HEK293 (cell line): ENCODE measurements around the gene NTRK3.

Experiments used
- CTCF ChIA-PET: fragments of 350-600 bp; formaldehyde crosslinking; extraction: SDS; loops from one replicate; lab custom pipeline; 2021; ENCODE audit warnings: antibody characterized with exemption; lab: Yijun Ruan, JAX
- POLR2A ChIA-PET: fragments of 300-600 bp; formaldehyde crosslinking; extraction: SDS; loops from one replicate; lab custom pipeline; 2020; ENCODE audit warnings: antibody characterized with exemption, inconsistent platforms; lab: Yijun Ruan, JAX
- H3K27ac ChIP-seq: fragments of 200-500 bp; sonication (Bioruptor generic); 2 replicates; pipeline ENCODE4 v1.5.1; 2014; ENCODE audit warnings: low read depth, low read length, control low read depth, inconsistent platforms; ENCODE audit errors: extremely low read depth
- H3K36me3 ChIP-seq, 2 experiments: fragments of 200-500 bp in 1 of 2; sonication (Bioruptor generic) in 1 of 2; 1 replicate in 1 of 2; 2 replicates in 1 of 2; pipeline ENCODE4 v1.5.1; 2014 to 2017; ENCODE audit warnings: inconsistent platforms in 2 of 2, low read length in 2 of 2; ENCODE audit not compliant: control insufficient read depth in 2 of 2, insufficient read depth in 1 of 2
- H3K4me1 ChIP-seq: fragments of 200-500 bp; sonication (Bioruptor generic); 2 replicates; pipeline ENCODE4 v1.5.1; 2014; ENCODE audit warnings: mild to moderate bottlenecking, low read length, inconsistent platforms; ENCODE audit not compliant: control insufficient read depth, insufficient read depth
- H3K4me3 ChIP-seq: 2 replicates; pipeline ENCODE4 v1.5.1; 2011; ENCODE audit warnings: low read depth, mild to moderate bottlenecking, control low read depth, low read length, moderate library complexity
- H3K9me3 ChIP-seq: fragments of 200-500 bp; sonication (Bioruptor generic); 2 replicates; pipeline ENCODE4 v1.5.1; 2014; ENCODE audit warnings: low read depth, low read length, inconsistent platforms; ENCODE audit not compliant: control insufficient read depth, insufficient read depth
- KLF1 ChIP-seq: fragments of 450-650 bp; formaldehyde crosslinking; IDR thresholded peaks from 2 replicates; pipeline ENCODE4 v1.5.1; 2016; ENCODE audit warnings: missing biosample characterization, missing genetic modification characterization
- PRDM10 ChIP-seq: fragments of 450-650 bp; formaldehyde crosslinking; IDR thresholded peaks from 2 replicates; pipeline ENCODE4 v1.5.1; 2016; ENCODE audit warnings: missing biosample characterization, missing genetic modification characterization
- REST ChIP-seq: fragments of 450-650 bp; formaldehyde crosslinking; IDR thresholded peaks from 2 replicates; pipeline ENCODE4 v1.5.1; 2016; ENCODE audit warnings: missing biosample characterization, missing genetic modification characterization
- SALL2 ChIP-seq: fragments of 450-650 bp; formaldehyde crosslinking; IDR thresholded peaks from 2 replicates; pipeline ENCODE4 v1.5.0; 2017; ENCODE audit warnings: missing biosample characterization, mild to moderate bottlenecking, missing genetic modification characterization, borderline replicate concordance
- SP7 ChIP-seq: fragments of 450-650 bp; formaldehyde crosslinking; IDR thresholded peaks from 2 replicates; pipeline ENCODE4 v1.5.1; 2016; ENCODE audit warnings: missing biosample characterization, missing genetic modification characterization
- YY2 ChIP-seq: fragments of 450-650 bp; formaldehyde crosslinking; IDR thresholded peaks from 2 replicates; pipeline ENCODE4 v1.5.1; 2016; ENCODE audit warnings: missing biosample characterization, missing genetic modification characterization
- ZBTB11 ChIP-seq: fragments of 450-650 bp; formaldehyde crosslinking; conservative IDR thresholded peaks from 2 replicates; pipeline ENCODE4 v1.5.1; 2016; ENCODE audit warnings: low read depth, missing biosample characterization, missing genetic modification characterization
- ZBTB7A ChIP-seq: fragments of 450-650 bp; formaldehyde crosslinking; IDR thresholded peaks from 2 replicates; pipeline ENCODE4 v1.5.1; 2016; ENCODE audit warnings: low read depth, missing biosample characterization, missing genetic modification characterization
- ZFP69B ChIP-seq: fragments of 450-650 bp; formaldehyde crosslinking; IDR thresholded peaks from 2 replicates; pipeline ENCODE4 v1.5.1; 2016; ENCODE audit warnings: missing biosample characterization, missing genetic modification characterization
- ZNF10 ChIP-seq: fragments of 450-650 bp; formaldehyde crosslinking; IDR thresholded peaks from 2 replicates; pipeline ENCODE4 v1.5.1; 2017; ENCODE audit warnings: missing biosample characterization, missing genetic modification characterization
- ZNF169 ChIP-seq: fragments of 450-650 bp; formaldehyde crosslinking; IDR thresholded peaks from 2 replicates; pipeline ENCODE4 v1.5.1; 2016; ENCODE audit warnings: missing biosample characterization, missing genetic modification characterization
- ZNF2 ChIP-seq: fragments of 450-650 bp; formaldehyde crosslinking; IDR thresholded peaks from 2 replicates; pipeline ENCODE4 v1.5.1; 2016; ENCODE audit warnings: missing biosample characterization, missing genetic modification characterization
- ZNF214 ChIP-seq: fragments of 450-650 bp; formaldehyde crosslinking; IDR thresholded peaks from 2 replicates; pipeline ENCODE4 v1.5.1; 2017; ENCODE audit warnings: missing biosample characterization, mild to moderate bottlenecking, missing genetic modification characterization, borderline replicate concordance
- ZNF280D ChIP-seq: fragments of 450-650 bp; formaldehyde crosslinking; IDR thresholded peaks from 2 replicates; pipeline ENCODE4 v1.5.1; 2016; ENCODE audit warnings: missing biosample characterization, missing genetic modification characterization
- ZNF391 ChIP-seq: fragments of 450-650 bp; formaldehyde crosslinking; IDR thresholded peaks from 2 replicates; pipeline ENCODE4 v1.5.1; 2016; ENCODE audit warnings: low read depth, missing biosample characterization, missing genetic modification characterization, borderline replicate concordance
- ZNF473 ChIP-seq: fragments of 450-650 bp; formaldehyde crosslinking; IDR thresholded peaks from 2 replicates; pipeline ENCODE4 v1.5.1; 2017; ENCODE audit warnings: missing biosample characterization, missing genetic modification characterization
- ZNF514 ChIP-seq: fragments of 450-650 bp; formaldehyde crosslinking; IDR thresholded peaks from 2 replicates; pipeline ENCODE4 v1.5.1; 2016; ENCODE audit warnings: missing biosample characterization, missing genetic modification characterization
- ZNF561 ChIP-seq: fragments of 450-650 bp; IDR thresholded peaks from 2 replicates; pipeline ENCODE4 v1.5.1; 2018; ENCODE audit warnings: missing biosample characterization, missing genetic modification characterization, borderline replicate concordance
- ZNF660 ChIP-seq: fragments of 450-650 bp; IDR thresholded peaks from 2 replicates; pipeline ENCODE4 v1.5.1; 2018; ENCODE audit warnings: missing biosample characterization, mild to moderate bottlenecking, missing genetic modification characterization
- ZNF670 ChIP-seq: fragments of 450-650 bp; formaldehyde crosslinking; IDR thresholded peaks from 2 replicates; pipeline ENCODE4 v1.5.1; 2016; ENCODE audit warnings: missing biosample characterization, missing genetic modification characterization, low read depth
- ZSCAN23 ChIP-seq: fragments of 450-650 bp; formaldehyde crosslinking; IDR thresholded peaks from 2 replicates; pipeline ENCODE4 v1.5.1; 2016; ENCODE audit warnings: missing biosample characterization, missing genetic modification characterization

The NTRK3 gene

GRCh38 chr15:88003541-88004327 lies 252.8 kb downstream of the NTRK3 start (continued):
- TF ChIP-seq SALL2 (tag by site-specific recombination) (no peak), ZNF280D (tag by site-specific recombination) (no peak), KLF1 (tag by site-specific recombination) (no peak), ZSCAN23 (tag by site-specific recombination) (no peak), ZFP69B (no peak), ZNF2 (tag by site-specific recombination) (no peak)

GRCh38 chr15:88002706-88003105 lies 253.8 kb downstream of the NTRK3 start:
- Histone ChIP-seq H3K4me3 (no peak overlapping the region), H3K36me3 (no peaks in the 10 kb centered on the region), H3K4me1 (no peaks in the 10 kb centered on the region; the same call in 1 of the 2 replicates), H3K27ac (no peak overlapping the region), H3K9me3 (peaks cover 2% of the 10 kb centered on the region; the same call in 1 of the 2 replicates)
- ChIA-PET POLR2A (no interaction called here), CTCF (interaction anchor here (1.6 to 1.8 kb wide), 2 partner anchors 39 to 242 kb away, joined by 3 to 4 read pairs; no protein-coding TSS in a partner anchor)
- no peak for TF ChIP-seq YY2 (tag by site-specific recombination)
- TF ChIP-seq ZNF660 (tag by site-specific recombination), result no peak
- TF ChIP-seq REST, result no peak
- no peak for TF ChIP-seq ZBTB11 (tag by site-specific recombination)
- no peak for TF ChIP-seq ZNF670
- TF ChIP-seq SP7 (tag by site-specific recombination), result no peak
- TF ChIP-seq ZBTB7A, result no peak
- no peak for TF ChIP-seq ZNF561
- TF ChIP-seq ZNF214 (tag by site-specific recombination), result no peak
- no peak for TF ChIP-seq ZNF391
- TF ChIP-seq ZNF10, result no peak
- TF ChIP-seq ZNF169, result no peak
- no peak for TF ChIP-seq ZNF514 (tag by site-specific recombination)
- no peak for TF ChIP-seq ZNF473 (tag by site-specific recombination)
- TF ChIP-seq PRDM10 (tag by site-specific recombination), result no peak
